Measurements from ENCODE around the gene GNG12.

Gene GNG12

GRCh38 chr1:67834246-67834877, 1.1 kb upstream of the GNG12 start:
- peaks cover 71% of the 10 kb centered on the region for H3K27me3 Mint-ChIP-seq
- no peaks in the 10 kb centered on the region for H3K9me3 Mint-ChIP-seq
- no peak overlapping the region for H3K27ac Mint-ChIP-seq
- intact Hi-C loops (cut with micrococcal nuclease) = no loop called here
- H3K4me1 Mint-ChIP-seq (ENCODE audit: low read depth) = peaks cover 19% of the 10 kb centered on the region
- no peak overlapping the region for H3K4me3 Mint-ChIP-seq
- no peaks in the 10 kb centered on the region for H3K36me3 Mint-ChIP-seq (ENCODE audit: low read depth)

- Mint-ChIP-seq H3K27me3 (peaks cover 71% of the 10 kb centered on the region), H3K36me3 (ENCODE audit: low read depth) (no peaks in the 10 kb centered on the region), H3K4me3 (peak overlapping the region; percentile 72), H3K27ac (no peak overlapping the region), H3K9me3 (no peaks in the 10 kb centered on the region), H3K4me1 (ENCODE audit: low read depth) (peaks cover 19% of the 10 kb centered on the region)
- intact Hi-C loops (cut with micrococcal nuclease) = no loop called here
Measured at GRCh38 chr1:67833602-67833940, 304 bp upstream of the GNG12 start.

- Mint-ChIP-seq H3K36me3 (ENCODE audit: low read depth) (no peaks in the 10 kb centered on the region), H3K4me3 (peak overlapping the region; percentile 72), H3K27ac (no peak overlapping the region), H3K9me3 (no peaks in the 10 kb centered on the region), H3K4me1 (ENCODE audit: low read depth) (peaks cover 19% of the 10 kb centered on the region), H3K27me3 (peaks cover 71% of the 10 kb centered on the region)
- intact Hi-C loops (cut with micrococcal nuclease) = no loop called here
Measured at GRCh38 chr1:67831850-67832513, 1.3 kb downstream of the GNG12 start.

- H3K9me3 Mint-ChIP-seq = no peaks in the 10 kb centered on the region
- peak overlapping the region; percentile 72 for H3K4me3 Mint-ChIP-seq
- H3K36me3 Mint-ChIP-seq (ENCODE audit: low read depth) = no peaks in the 10 kb centered on the region
- H3K27ac Mint-ChIP-seq = no peak overlapping the region
- H3K4me1 Mint-ChIP-seq (ENCODE audit: low read depth) = peaks cover 19% of the 10 kb centered on the region
- peaks cover 65% of the 10 kb centered on the region for H3K27me3 Mint-ChIP-seq
- intact Hi-C loops (cut with micrococcal nuclease) = no loop called here
Measured at GRCh38 chr1:67830928-67831830, 2.1 kb downstream of the GNG12 start.

GRCh38 chr1:67830226-67830625, 3.0 kb downstream of the GNG12 start:
- intact Hi-C loops (cut with micrococcal nuclease) = no loop called here
- Mint-ChIP-seq H3K27ac (no peak overlapping the region), H3K4me1 (ENCODE audit: low read depth) (peaks cover 19% of the 10 kb centered on the region), H3K4me3 (no peak overlapping the region), H3K27me3 (peaks cover 58% of the 10 kb centered on the region), H3K9me3 (no peaks in the 10 kb centered on the region), H3K36me3 (ENCODE audit: low read depth) (no peaks in the 10 kb centered on the region)

GRCh38 chr1:67827688-67828087, 5.6 kb downstream of the GNG12 start:
- H3K4me3 Mint-ChIP-seq = no peak overlapping the region
- H3K4me1 Mint-ChIP-seq (ENCODE audit: low read depth) = peaks cover 12% of the 10 kb centered on the region
- no peak overlapping the region for H3K27ac Mint-ChIP-seq
- no peaks in the 10 kb centered on the region for H3K9me3 Mint-ChIP-seq
- no peaks in the 10 kb centered on the region for H3K36me3 Mint-ChIP-seq (ENCODE audit: low read depth)
- intact Hi-C loops (cut with micrococcal nuclease) = no loop called here
- H3K27me3 Mint-ChIP-seq = peaks cover 36% of the 10 kb centered on the region

- no peak overlapping the region for H3K4me3 Mint-ChIP-seq
- peaks cover 15% of the 10 kb centered on the region for H3K27me3 Mint-ChIP-seq
- no peaks in the 10 kb centered on the region for H3K36me3 Mint-ChIP-seq (ENCODE audit: low read depth)
- intact Hi-C loops (cut with micrococcal nuclease) = no loop called here
- H3K9me3 Mint-ChIP-seq = no peaks in the 10 kb centered on the region
- H3K27ac Mint-ChIP-seq = no peak overlapping the region
- no peaks in the 10 kb centered on the region for H3K4me1 Mint-ChIP-seq (ENCODE audit: low read depth)
Measured at GRCh38 chr1:67825591-67825990, 7.7 kb downstream of the GNG12 start.

GRCh38 chr1:67824766-67825165, 8.5 kb downstream of the GNG12 start:
- Mint-ChIP-seq H3K4me3 (no peak overlapping the region), H3K27me3 (peaks cover 9% of the 10 kb centered on the region), H3K36me3 (ENCODE audit: low read depth) (no peaks in the 10 kb centered on the region), H3K9me3 (no peaks in the 10 kb centered on the region), H3K27ac (no peak overlapping the region), H3K4me1 (ENCODE audit: low read depth) (no peaks in the 10 kb centered on the region)
- intact Hi-C loops (cut with micrococcal nuclease) = no loop called here

GRCh38 chr1:67823615-67824014, 9.7 kb downstream of the GNG12 start:
- no peaks in the 10 kb centered on the region for H3K4me1 Mint-ChIP-seq (ENCODE audit: low read depth)
- intact Hi-C loops (cut with micrococcal nuclease) = no loop called here
- no peak overlapping the region for H3K4me3 Mint-ChIP-seq
- peaks cover 10% of the 10 kb centered on the region for H3K27me3 Mint-ChIP-seq
- H3K9me3 Mint-ChIP-seq = no peaks in the 10 kb centered on the region
- H3K27ac Mint-ChIP-seq = no peak overlapping the region
- no peaks in the 10 kb centered on the region for H3K36me3 Mint-ChIP-seq (ENCODE audit: low read depth)

- Mint-ChIP-seq H3K9me3 (no peaks in the 10 kb centered on the region), H3K4me3 (no peak overlapping the region), H3K4me1 (ENCODE audit: low read depth) (no peaks in the 10 kb centered on the region), H3K36me3 (ENCODE audit: low read depth) (no peaks in the 10 kb centered on the region), H3K27me3 (peaks cover 7% of the 10 kb centered on the region), H3K27ac (no peak overlapping the region)
- intact Hi-C loops (cut with micrococcal nuclease) = no loop called here
Measured at GRCh38 chr1:67821263-67821662, 12.0 kb downstream of the GNG12 start.

GRCh38 chr1:67818725-67819301, 14.5 kb downstream of the GNG12 start:
- H3K4me1 Mint-ChIP-seq (ENCODE audit: low read depth) = no peaks in the 10 kb centered on the region
- H3K27me3 Mint-ChIP-seq = peaks cover 4% of the 10 kb centered on the region
- no peaks in the 10 kb centered on the region for H3K9me3 Mint-ChIP-seq

GRCh38 chr1:67818162-67818561, 15.1 kb downstream of the GNG12 start:
- H3K36me3 Mint-ChIP-seq (ENCODE audit: low read depth) = no peaks in the 10 kb centered on the region
- H3K27me3 Mint-ChIP-seq = peaks cover 4% of the 10 kb centered on the region
- no peak overlapping the region for H3K4me3 Mint-ChIP-seq
- no peaks in the 10 kb centered on the region for H3K9me3 Mint-ChIP-seq
- no peak overlapping the region for H3K27ac Mint-ChIP-seq
- intact Hi-C loops (cut with micrococcal nuclease) = no loop called here
- H3K4me1 Mint-ChIP-seq (ENCODE audit: low read depth) = no peaks in the 10 kb centered on the region

More at GRCh38 chr1:67818725-67819301, 14.5 kb downstream of the GNG12 start:
- intact Hi-C loops (cut with micrococcal nuclease) = no loop called here
- Mint-ChIP-seq H3K4me3 (no peak overlapping the region), H3K36me3 (ENCODE audit: low read depth) (no peaks in the 10 kb centered on the region), H3K27ac (no peak overlapping the region)

- no peaks in the 10 kb centered on the region for H3K4me1 Mint-ChIP-seq (ENCODE audit: low read depth)
- H3K36me3 Mint-ChIP-seq (ENCODE audit: low read depth) = no peaks in the 10 kb centered on the region
- intact Hi-C loops (cut with micrococcal nuclease) = no loop called here
Measured at GRCh38 chr1:67817319-67817718, 15.9 kb downstream of the GNG12 start.

GRCh38 chr1:67816506-67816905, 16.8 kb downstream of the GNG12 start:
- H3K4me1 Mint-ChIP-seq (ENCODE audit: low read depth) = no peaks in the 10 kb centered on the region
- intact Hi-C loops (cut with micrococcal nuclease) = no loop called here

More at GRCh38 chr1:67817319-67817718, 15.9 kb downstream of the GNG12 start:
- Mint-ChIP-seq H3K27me3 (peaks cover 4% of the 10 kb centered on the region), H3K4me3 (no peak overlapping the region), H3K9me3 (no peaks in the 10 kb centered on the region), H3K27ac (no peak overlapping the region)

More at GRCh38 chr1:67816506-67816905, 16.8 kb downstream of the GNG12 start:
- Mint-ChIP-seq H3K9me3 (no peaks in the 10 kb centered on the region), H3K4me3 (no peak overlapping the region), H3K27me3 (peaks cover 4% of the 10 kb centered on the region), H3K36me3 (ENCODE audit: low read depth) (no peaks in the 10 kb centered on the region), H3K27ac (no peak overlapping the region)
